ENCODE measurements around the gene SMPD2. TPM values are rescaled to one million over a fixed set of nuclear protein-coding genes. Genes with fewer than 3 reads are reported as not detected.

The SMPD2 gene
- total RNA-seq, 4 donors from 2014 or later: 10.2 to 16.2 (median 10.7) TPM

GRCh38 chr6:109486068-109486467 lies 45.5 kb downstream of the SMPD2 start:
- ATAC-seq (ENCODE audit: low FRiP score): no peak

GRCh38 chr6:109488001-109488400 lies 47.5 kb downstream of the SMPD2 start:
- no peak for DNase-seq (ENCODE audit: low spot score)
- ATAC-seq (ENCODE audit: low FRiP score): no peak
- no peak for TF ChIP-seq CTCF (IDR thresholded peaks at IDR 0.05)

More at GRCh38 chr6:109486068-109486467, 45.5 kb downstream of the SMPD2 start:
- no peak for TF ChIP-seq CTCF (IDR thresholded peaks at IDR 0.05)
- no peak for DNase-seq (ENCODE audit: low spot score)

- DNase-seq (ENCODE audit: low spot score) (no peak), ATAC-seq (ENCODE audit: low FRiP score) (no peak)
- TF ChIP-seq CTCF (IDR thresholded peaks at IDR 0.05): no peak
Observed at GRCh38 chr6:109490713-109491112, 50.2 kb downstream of the SMPD2 start.

GRCh38 chr6:109491207-109491938 lies 50.8 kb downstream of the SMPD2 start:
- DNase-seq (ENCODE audit: low spot score) (no peak), ATAC-seq (ENCODE audit: low FRiP score) (no peak)
- TF ChIP-seq CTCF (IDR thresholded peaks at IDR 0.05): no peak

Other genes with a start within 250 kb of the SMPD2 start
- gene CD164, start 58.3 kb upstream of the SMPD2 start, total RNA-seq: 100 to 1,000 TPM; 146 to 273 (median 236) TPM
- 1 to 10 TPM; 2.3 to 7.4 (median 4.1) TPM for gene PPIL6, start 96 bp upstream of the SMPD2 start, total RNA-seq
- 10 to 100 TPM; 14.0 to 48.7 (median 30.2) TPM for gene MICAL1, start 15.0 kb downstream of the SMPD2 start, total RNA-seq
- 1 to 10 TPM; 4.7 to 9.8 (median 6.9) TPM for gene ZBTB24, start 42.5 kb downstream of the SMPD2 start, total RNA-seq